Gastroesophageal sphincter (tissue), 4 donors: Measurements from ENCODE around the gene OR5T2. TPM values are rescaled to one million over a fixed set of nuclear protein-coding genes. Genes with fewer than 3 reads are reported as not detected.
"Not testable (repeated sequence)": the region's sequence is repeated elsewhere in the genome, so short reads cannot be mapped to it uniquely, and the experiment has no call there.

Source experiments
- ATAC-seq: fragments of 150-250 bp; one replicate; pipeline ENCODE4 v1.9.1; 2016; ENCODE audit warnings: mild to moderate bottlenecking, moderate library complexity
- H3K27ac ChIP-seq, 4 donors: fragments of 200-600 bp; sonication (generic) in 3 of 4; 1 replicate in 3 of 4; 2 replicates in 1 of 4; pipeline ENCODE4 v1.5.1; 2016 to 2019
- H3K27me3 ChIP-seq: fragments of 200-600 bp; sonication (generic); one replicate; pipeline ENCODE4 v1.5.1; 2019
- H3K36me3 ChIP-seq, 2 donors: fragments of 200-600 bp; sonication (generic); one replicate each; pipeline ENCODE4 v1.5.1; 2019; ENCODE audit warnings: control low read depth in 1 of 2
- H3K4me1 ChIP-seq, 3 donors: fragments of 200-600 bp; sonication (generic); 1 replicate in 2 of 3; 2 replicates in 1 of 3; pipeline ENCODE4 v1.5.1; 2016 to 2019; ENCODE audit warnings: control low read depth in 2 of 3
- H3K4me3 ChIP-seq, 2 donors: fragments of 200-600 bp; sonication (generic); one replicate each; pipeline ENCODE4 v1.5.1; 2019; ENCODE audit warnings: mild to moderate bottlenecking in 1 of 2, moderate library complexity in 1 of 2
- H3K9me3 ChIP-seq, 3 donors: fragments of 200-600 bp; sonication (generic); one replicate each; pipeline ENCODE4 v1.5.1; 2017 to 2019; ENCODE audit warnings: control low read depth in 2 of 3
- EP300 ChIP-seq: sonication (generic); formaldehyde crosslinking; IDR thresholded peaks from one replicate; pipeline ENCODE4 v1.6.1; 2017; ENCODE audit warnings: antibody characterized with exemption, mild to moderate bottlenecking
- POLR2A ChIP-seq, 2 donors: fragments of 450-650 bp; IDR thresholded peaks; one replicate each; pipeline ENCODE4 v1.6.1; 2017; ENCODE audit warnings: antibody characterized with exemption in 2 of 2, mild to moderate bottlenecking in 2 of 2, moderate library complexity in 1 of 2
- POLR2AphosphoS5 ChIP-seq: sonication (generic); formaldehyde crosslinking; IDR thresholded peaks from one replicate; pipeline ENCODE4 v1.6.1; 2017; ENCODE audit warnings: antibody characterized with exemption
- WGBS, 2 donors: methylation state at CpG; one replicate each; pipeline ENCODE4 v1.1.5; 2018; ENCODE audit warnings: low coverage in 1 of 2; 5-methylcytosine and 5-hydroxymethylcytosine counted together
- total RNA-seq, 4 donors: library from RNA; depleted of rRNA; stranded (reverse); fragments of >200 nt; gene quantifications; one replicate each; pipeline ENCODE4 v1.1.0, GENCODE V29; 2016
- TF ChIP-seq, protein P1 (sequence below), 4 experiments: fragments of 200-600 bp in 2 of 4; fragments of 450-650 bp in 2 of 4; sonication (generic) in 1 of 4; IDR thresholded peaks; one replicate each; pipeline ENCODE4 v1.5.1; 2017 to 2019; ENCODE audit warnings: antibody characterized with exemption in 4 of 4, mild to moderate bottlenecking in 2 of 4, moderate library complexity in 2 of 4

The OR5T2 gene
- total RNA-seq, result under 1 TPM in 1 of 4 donors, not detected in 3; 0.35 TPM

DNA sequence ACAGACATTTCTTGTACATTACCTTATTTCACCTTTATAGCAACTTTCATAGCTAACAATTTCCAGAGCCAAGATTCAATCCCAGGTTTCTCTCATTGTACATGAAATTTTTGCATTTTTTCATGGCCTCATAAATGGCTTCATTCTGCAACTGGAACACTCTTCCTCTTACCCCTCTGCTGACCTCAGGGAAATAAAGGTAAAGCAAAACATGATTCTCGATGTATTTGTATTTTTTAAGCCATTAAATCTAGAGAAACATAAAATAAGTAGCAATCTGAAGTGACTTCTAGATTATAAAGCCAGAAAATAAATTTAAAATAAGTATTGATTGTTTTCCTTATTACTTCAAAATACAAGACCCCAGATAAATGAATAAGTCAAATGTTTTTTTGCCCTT lies at the start of gene OR5T2:
Gene OR5T2, minus strand, starts transcription at position 101 of the 400 bp plus-strand sequence. CDS start 1,193 bp downstream, outside the sequence.
- Histone ChIP-seq H3K27me3 (no peaks in the 10 kb centered on the region), H3K9me3 (peaks cover 0 to 5% (median 0%) of the 10 kb centered on the region in 3 donors), H3K36me3 (no peaks in the 10 kb centered on the region), H3K27ac (no peak within 1 kb of the TSS), H3K4me3 (no peak within 1 kb of the TSS), H3K4me1 (no peaks in the 10 kb centered on the region)
- no peak for ATAC-seq
- 33 to 83% methylated on average over 1 of the region's 1 CpG for WGBS, 2 donors
- TF ChIP-seq EP300, result no peak
- TF ChIP-seq POLR2A (IDR thresholded peaks at IDR 0.05), result no peak
- no peak for TF ChIP-seq POLR2AphosphoS5
- TF ChIP-seq, protein P1, sequence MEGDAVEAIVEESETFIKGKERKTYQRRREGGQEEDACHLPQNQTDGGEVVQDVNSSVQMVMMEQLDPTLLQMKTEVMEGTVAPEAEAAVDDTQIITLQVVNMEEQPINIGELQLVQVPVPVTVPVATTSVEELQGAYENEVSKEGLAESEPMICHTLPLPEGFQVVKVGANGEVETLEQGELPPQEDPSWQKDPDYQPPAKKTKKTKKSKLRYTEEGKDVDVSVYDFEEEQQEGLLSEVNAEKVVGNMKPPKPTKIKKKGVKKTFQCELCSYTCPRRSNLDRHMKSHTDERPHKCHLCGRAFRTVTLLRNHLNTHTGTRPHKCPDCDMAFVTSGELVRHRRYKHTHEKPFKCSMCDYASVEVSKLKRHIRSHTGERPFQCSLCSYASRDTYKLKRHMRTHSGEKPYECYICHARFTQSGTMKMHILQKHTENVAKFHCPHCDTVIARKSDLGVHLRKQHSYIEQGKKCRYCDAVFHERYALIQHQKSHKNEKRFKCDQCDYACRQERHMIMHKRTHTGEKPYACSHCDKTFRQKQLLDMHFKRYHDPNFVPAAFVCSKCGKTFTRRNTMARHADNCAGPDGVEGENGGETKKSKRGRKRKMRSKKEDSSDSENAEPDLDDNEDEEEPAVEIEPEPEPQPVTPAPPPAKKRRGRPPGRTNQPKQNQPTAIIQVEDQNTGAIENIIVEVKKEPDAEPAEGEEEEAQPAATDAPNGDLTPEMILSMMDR (IDR thresholded peaks at IDR 0.05), result no peak

DNA sequence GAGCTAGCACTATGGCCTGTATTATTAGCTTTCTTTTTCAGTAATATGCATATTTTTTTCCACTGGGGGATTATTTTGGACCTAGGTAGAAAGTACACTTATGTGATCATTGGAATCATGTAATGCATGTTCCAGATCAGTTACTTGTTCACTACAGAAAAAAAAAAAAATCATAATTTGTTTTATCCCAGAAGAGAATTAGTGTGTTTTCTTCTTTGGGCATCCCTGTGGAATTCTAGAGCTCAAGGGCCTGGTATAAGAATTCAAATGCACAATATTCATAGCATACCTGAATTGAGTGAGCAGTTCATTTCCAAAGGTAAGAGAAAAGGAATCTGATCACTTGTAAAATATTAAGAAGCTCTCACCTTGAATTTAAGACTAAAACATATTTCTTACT lies 39.8 kb upstream of the OR5T2 start, which contains the start of gene OR5T1:
Gene OR5T1, plus strand, starts transcription at position 301 of the 400 bp plus-strand sequence. CDS start 1,485 bp downstream, outside the sequence.
- ATAC-seq, result no peak
- H3K4me3 ChIP-seq, result no peak within 1 kb of the TSS
- no peaks in the 10 kb centered on the region for H3K36me3 ChIP-seq
- TF ChIP-seq, protein P1 (IDR thresholded peaks at IDR 0.05), result no peak
- TF ChIP-seq EP300 (no peak), POLR2AphosphoS5 (no peak), POLR2A (IDR thresholded peaks at IDR 0.05) (no peak)
- no peak within 1 kb of the TSS for H3K27ac ChIP-seq
- H3K9me3 ChIP-seq, result no peaks in the 10 kb centered on the region
- H3K27me3 ChIP-seq, result no peaks in the 10 kb centered on the region
- H3K4me1 ChIP-seq, result no peaks in the 10 kb centered on the region

DNA sequence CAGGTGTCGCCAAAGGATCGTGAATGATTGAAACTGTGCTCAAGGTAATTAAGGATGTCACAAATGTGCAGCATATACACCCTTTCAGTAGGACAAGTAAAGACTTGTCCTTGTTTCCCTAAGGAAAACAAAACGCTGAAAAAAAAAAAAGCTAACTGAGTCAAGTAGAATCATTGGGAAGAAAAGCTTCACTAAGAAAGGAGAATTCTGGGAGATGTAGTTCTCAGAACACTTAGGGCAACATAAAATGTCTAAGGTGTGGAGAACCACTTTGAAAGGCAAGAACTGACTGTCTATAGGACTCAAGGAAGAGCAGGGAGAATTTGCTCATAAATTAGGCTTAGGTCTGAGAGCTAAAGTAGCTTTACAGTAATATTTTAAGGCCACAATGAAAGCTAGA lies 37.0 kb upstream of the OR5T2 start:
- no peak for TF ChIP-seq POLR2AphosphoS5
- TF ChIP-seq, protein P1 (IDR thresholded peaks at IDR 0.05), result no peak
- no peak for TF ChIP-seq POLR2A (IDR thresholded peaks at IDR 0.05)
- no peak for TF ChIP-seq EP300
- Histone ChIP-seq H3K4me1 (no peaks in the 10 kb centered on the region), H3K4me3 (no peak overlapping the region), H3K27me3 (no peaks in the 10 kb centered on the region), H3K36me3 (no peaks in the 10 kb centered on the region), H3K27ac (no peak overlapping the region), H3K9me3 (peaks cover 0 to 3% (median 0%) of the 10 kb centered on the region in 3 donors)
- 52 to 65% methylated on average over 3 of the region's 3 CpGs for WGBS, 2 donors
- no peak for ATAC-seq

DNA sequence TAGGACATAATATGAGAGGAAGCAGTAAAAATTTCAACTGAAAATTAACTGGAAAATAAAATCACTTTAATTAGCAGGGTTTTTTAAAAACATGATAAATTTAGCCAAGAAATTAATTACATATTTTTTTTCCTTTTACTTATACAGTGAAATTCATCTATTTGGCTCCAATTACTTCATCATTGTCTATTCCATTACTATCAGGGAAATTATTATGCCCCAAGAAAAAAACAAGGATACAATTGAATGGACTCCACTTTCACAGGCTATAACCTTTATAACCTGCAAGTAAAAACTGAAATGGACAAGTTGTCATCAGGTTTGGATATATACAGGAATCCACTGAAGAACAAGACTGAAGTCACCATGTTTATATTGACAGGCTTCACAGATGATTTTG lies 17.9 kb upstream of the OR5T2 start, which contains the start of gene OR5T3:
Gene OR5T3, plus strand, starts transcription at position 301 of the 400 bp plus-strand sequence. Its CDS starts 0 bp downstream, at position 301.
- no peak within 1 kb of the TSS for H3K4me3 ChIP-seq
- no peak for ATAC-seq
- TF ChIP-seq POLR2A (IDR thresholded peaks at IDR 0.05) (no peak), POLR2AphosphoS5 (no peak), EP300 (no peak)
- TF ChIP-seq, protein P1 (IDR thresholded peaks at IDR 0.05), result no peak

DNA sequence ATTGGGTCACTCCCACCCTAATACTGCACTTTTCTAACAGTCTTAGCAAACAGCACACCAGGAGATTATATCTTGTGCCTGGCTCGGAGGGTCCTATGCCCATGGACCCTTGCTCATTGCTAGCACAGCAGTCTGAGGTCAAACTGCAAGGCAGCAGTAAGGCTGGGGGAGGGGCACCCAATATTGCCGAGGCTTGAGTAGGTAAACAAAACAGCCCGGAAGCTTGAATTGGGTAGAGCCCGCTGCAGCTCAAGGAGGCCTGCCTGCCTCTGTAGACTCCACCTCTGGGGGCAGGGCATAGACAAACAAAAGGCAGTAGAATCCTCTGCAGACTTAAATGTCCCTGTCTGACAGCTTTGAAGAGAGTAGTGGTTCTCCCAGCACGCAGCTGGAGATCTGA lies 14.3 kb downstream of the OR5T2 start:
- H3K4me3 ChIP-seq, H3K4me1 ChIP-seq, ATAC-seq, H3K36me3 ChIP-seq, H3K27ac ChIP-seq, H3K27me3 ChIP-seq: not testable (repeated sequence)
- H3K9me3 ChIP-seq, result peaks cover 0 to 40% (median 0%) of the 10 kb centered on the region in 3 donors
- WGBS, 2 donors, result 67% methylated on average over 1 of the region's 5 CpGs; no CpG with 5 or more reads in 1 of the 2 donors

More for the DNA sequence above, 17.9 kb upstream of the OR5T2 start, which contains the start of gene OR5T3:
- Histone ChIP-seq H3K36me3 (no peaks in the 10 kb centered on the region), H3K27me3 (no peaks in the 10 kb centered on the region), H3K27ac (no peak within 1 kb of the TSS), H3K9me3 (no peaks in the 10 kb centered on the region), H3K4me1 (no peaks in the 10 kb centered on the region)
